Activated CD8-positive, alpha-beta T cell treated with anti-CD3 and anti-CD28 coated beads for 36 hours (primary cell): ENCODE data around the gene RAB37. TPM values are rescaled to one million over a fixed set of nuclear protein-coding genes. Genes with fewer than 3 reads are reported as not detected.

Experiments
- ATAC-seq: fragments of 200-7000 bp; cut with Tn5 transposase; one replicate; pipeline ENCODE4 v1.10.0; 2021; ENCODE audit warnings: mild to moderate bottlenecking, moderate library complexity
- CTCF ChIA-PET: fragments of 350-600 bp; sonication (Branson Sonifier 250); formaldehyde crosslinking; loops from one replicate; lab custom pipeline; 2021; ENCODE audit warnings: antibody characterized with exemption; lab: Charles Lee
- POLR2A ChIA-PET: fragments of 350-600 bp; sonication (Branson Sonifier 250); formaldehyde crosslinking; loops from one replicate; lab custom pipeline; 2021; ENCODE audit warnings: antibody characterized with exemption; lab: Charles Lee
- DNase-seq: peaks from one replicate; pipeline ENCODE4 v3.0.0-alpha.2; 2020
- H3K27ac Mint-ChIP-seq: one replicate; pipeline ENCODE4 v1.8.0; 2021; ENCODE audit warnings: mild to moderate bottlenecking, mixed read lengths
- H3K27me3 Mint-ChIP-seq: one replicate; pipeline ENCODE4 v1.8.0; 2021; ENCODE audit warnings: mixed read lengths
- H3K36me3 Mint-ChIP-seq: one replicate; pipeline ENCODE4 v1.8.0; 2021; ENCODE audit warnings: low read depth, mixed read lengths
- H3K4me1 Mint-ChIP-seq: one replicate; pipeline ENCODE4 v1.8.0; 2021; ENCODE audit warnings: low read depth, mixed read lengths
- H3K4me3 Mint-ChIP-seq: one replicate; pipeline ENCODE4 v1.8.0; 2021; ENCODE audit warnings: mild to moderate bottlenecking, moderate library complexity, mixed read lengths
- H3K9me3 Mint-ChIP-seq: one replicate; pipeline ENCODE4 v1.8.0; 2021; ENCODE audit warnings: mixed read lengths
- intact Hi-C: fragments of 100-400 bp; cut with micrococcal nuclease; formaldehyde crosslinking; loops from one replicate; pipeline ENCODE4 v1.10.0; 2022
- total RNA-seq, 2 experiments: library from RNA; stranded (reverse); gene quantifications; one replicate each; pipeline ENCODE4 v1.2.3, GENCODE V29; 2021
- TF ChIP-seq, protein P1 (sequence below): fragments of 200-600 bp; IDR thresholded peaks from one replicate; pipeline ENCODE4 v1.8.0; 2022; ENCODE audit warnings: antibody characterized with exemption, mild to moderate bottlenecking

The RAB37 gene
- total RNA-seq, 2 experiments from 2014 or later, result 6.6 to 6.7 TPM

DNA sequence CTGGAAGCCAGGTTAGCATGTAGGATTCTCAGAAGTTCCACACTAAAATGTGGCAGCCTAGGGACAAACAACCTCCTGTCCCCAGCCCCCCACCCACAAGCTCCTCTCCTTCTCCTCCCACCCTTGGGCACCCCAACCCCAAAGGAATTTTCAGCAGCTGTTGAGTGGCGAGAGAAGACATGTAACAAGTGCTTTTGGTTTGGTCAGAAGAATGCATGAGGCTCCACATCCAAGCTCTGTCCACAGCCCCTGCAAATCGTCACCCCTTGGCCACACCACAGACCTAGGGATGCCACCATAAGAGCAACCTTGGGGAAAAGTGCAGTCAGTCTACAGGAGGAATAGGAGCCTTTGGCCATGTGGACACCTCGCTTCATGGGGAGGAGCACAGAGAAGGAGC, 11.9 kb upstream of the RAB37 start:
- Mint-ChIP-seq H3K4me1 (peaks cover 1% of the 10 kb centered on the region), H3K27ac (no peak overlapping the region), H3K27me3 (no peaks in the 10 kb centered on the region), H3K9me3 (no peaks in the 10 kb centered on the region), H3K36me3 (no peaks in the 10 kb centered on the region), H3K4me3 (no peak overlapping the region)
- CTCF ChIA-PET, result interaction anchor here (1.2 to 4.6 kb wide), 2 partner anchors 11 to 236 kb away, joined by 4 to 22 read pairs; partner anchors contain the start of gene RAB37
- ATAC-seq (no peak), DNase-seq (no peak)
- TF ChIP-seq, protein P1, sequence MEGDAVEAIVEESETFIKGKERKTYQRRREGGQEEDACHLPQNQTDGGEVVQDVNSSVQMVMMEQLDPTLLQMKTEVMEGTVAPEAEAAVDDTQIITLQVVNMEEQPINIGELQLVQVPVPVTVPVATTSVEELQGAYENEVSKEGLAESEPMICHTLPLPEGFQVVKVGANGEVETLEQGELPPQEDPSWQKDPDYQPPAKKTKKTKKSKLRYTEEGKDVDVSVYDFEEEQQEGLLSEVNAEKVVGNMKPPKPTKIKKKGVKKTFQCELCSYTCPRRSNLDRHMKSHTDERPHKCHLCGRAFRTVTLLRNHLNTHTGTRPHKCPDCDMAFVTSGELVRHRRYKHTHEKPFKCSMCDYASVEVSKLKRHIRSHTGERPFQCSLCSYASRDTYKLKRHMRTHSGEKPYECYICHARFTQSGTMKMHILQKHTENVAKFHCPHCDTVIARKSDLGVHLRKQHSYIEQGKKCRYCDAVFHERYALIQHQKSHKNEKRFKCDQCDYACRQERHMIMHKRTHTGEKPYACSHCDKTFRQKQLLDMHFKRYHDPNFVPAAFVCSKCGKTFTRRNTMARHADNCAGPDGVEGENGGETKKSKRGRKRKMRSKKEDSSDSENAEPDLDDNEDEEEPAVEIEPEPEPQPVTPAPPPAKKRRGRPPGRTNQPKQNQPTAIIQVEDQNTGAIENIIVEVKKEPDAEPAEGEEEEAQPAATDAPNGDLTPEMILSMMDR, result no peak
- POLR2A ChIA-PET, result no interaction called here
- intact Hi-C loops, result no loop called here

DNA sequence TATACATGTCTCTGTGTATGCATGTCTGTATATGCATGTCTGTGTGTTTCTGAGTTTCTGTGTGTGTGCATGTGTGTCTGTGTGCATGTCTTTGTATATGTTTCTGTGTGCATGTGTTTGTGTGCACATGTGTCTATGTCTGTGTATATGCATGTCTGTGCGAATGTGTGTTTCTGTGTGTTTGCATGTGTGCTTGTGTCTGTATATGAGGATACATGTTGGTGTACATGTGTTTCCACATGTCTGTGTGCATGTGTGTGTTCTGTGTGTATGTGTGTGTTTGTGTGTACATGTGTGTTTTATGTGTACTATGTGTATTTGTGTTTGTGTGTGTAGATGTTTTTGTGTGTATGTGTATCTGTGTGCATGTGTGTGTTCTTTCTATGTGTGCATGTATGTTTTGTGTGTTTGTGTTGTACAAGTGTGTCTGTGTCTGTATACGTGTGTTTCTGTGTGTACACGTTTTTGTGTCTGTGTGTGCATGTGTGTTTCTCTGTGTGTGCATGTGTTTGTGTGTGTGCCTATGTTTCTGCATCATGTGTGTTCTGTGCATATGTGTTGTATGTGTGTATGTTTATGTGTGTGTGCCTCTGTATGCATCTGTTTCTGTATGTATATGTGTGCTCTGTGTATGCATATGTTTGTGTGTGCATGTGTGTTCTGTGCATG, 8.9 kb upstream of the RAB37 start:
- no peak for ATAC-seq
- no peak overlapping the region for H3K4me3 Mint-ChIP-seq
- no peaks in the 10 kb centered on the region for H3K27me3 Mint-ChIP-seq
- TF ChIP-seq, protein P1, result no peak
- CTCF ChIA-PET, result no interaction called here
- POLR2A ChIA-PET, result no interaction called here
- H3K4me1 Mint-ChIP-seq, result peaks cover 13% of the 10 kb centered on the region
- no peaks in the 10 kb centered on the region for H3K36me3 Mint-ChIP-seq
- DNase-seq, result no peak
- H3K27ac Mint-ChIP-seq, result no peak overlapping the region
- H3K9me3 Mint-ChIP-seq, result no peaks in the 10 kb centered on the region
- intact Hi-C loops, result no loop called here

DNA sequence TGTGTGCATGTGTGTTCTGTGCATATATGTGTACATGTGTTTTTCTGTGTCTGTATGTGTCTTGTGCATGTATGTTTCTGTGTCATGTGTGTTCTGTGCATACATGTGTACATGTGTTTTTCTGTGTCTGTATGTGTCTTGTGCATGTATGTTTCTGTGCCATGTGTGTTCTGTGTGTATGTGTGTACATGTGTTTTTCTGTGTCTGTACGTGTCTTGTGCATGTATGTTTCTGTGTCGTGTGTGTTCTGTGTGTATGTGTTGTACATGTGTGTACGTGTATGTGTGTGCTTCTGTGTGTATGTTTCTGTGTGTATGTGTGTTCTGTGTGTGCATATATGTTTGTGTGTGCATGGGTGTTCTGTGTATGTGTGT, 8.4 kb upstream of the RAB37 start:
- ChIA-PET CTCF (no interaction called here), POLR2A (no interaction called here)
- TF ChIP-seq, protein P1, result no peak
- Mint-ChIP-seq H3K9me3 (no peaks in the 10 kb centered on the region), H3K27me3 (no peaks in the 10 kb centered on the region), H3K27ac (no peak overlapping the region), H3K36me3 (no peaks in the 10 kb centered on the region), H3K4me1 (peaks cover 13% of the 10 kb centered on the region), H3K4me3 (no peak overlapping the region)
- intact Hi-C loops, result no loop called here
- ATAC-seq, result no peak
- no peak for DNase-seq

DNA sequence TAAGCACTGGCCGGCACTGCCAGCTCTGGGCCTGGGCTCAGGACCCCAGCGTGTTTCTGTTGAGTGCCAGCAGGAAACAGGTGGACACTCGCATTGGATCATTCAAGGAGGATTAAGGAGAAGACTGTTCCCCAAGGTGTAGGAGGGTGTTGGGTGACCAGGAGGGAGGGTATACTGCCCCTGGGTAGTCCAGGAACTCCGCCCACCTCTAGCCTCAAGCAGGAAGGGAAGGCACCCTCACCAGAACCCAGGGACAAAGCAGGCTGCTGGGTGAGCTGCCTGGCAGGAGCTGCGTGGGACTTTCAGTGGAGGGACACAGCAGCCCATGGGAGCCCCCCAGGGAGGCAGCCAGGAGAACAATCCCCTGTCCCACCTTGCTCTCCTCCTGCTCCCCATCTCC, 7.7 kb upstream of the RAB37 start:
- H3K9me3 Mint-ChIP-seq, result no peaks in the 10 kb centered on the region
- no peak overlapping the region for H3K27ac Mint-ChIP-seq
- CTCF ChIA-PET, result no interaction called here

DNA sequence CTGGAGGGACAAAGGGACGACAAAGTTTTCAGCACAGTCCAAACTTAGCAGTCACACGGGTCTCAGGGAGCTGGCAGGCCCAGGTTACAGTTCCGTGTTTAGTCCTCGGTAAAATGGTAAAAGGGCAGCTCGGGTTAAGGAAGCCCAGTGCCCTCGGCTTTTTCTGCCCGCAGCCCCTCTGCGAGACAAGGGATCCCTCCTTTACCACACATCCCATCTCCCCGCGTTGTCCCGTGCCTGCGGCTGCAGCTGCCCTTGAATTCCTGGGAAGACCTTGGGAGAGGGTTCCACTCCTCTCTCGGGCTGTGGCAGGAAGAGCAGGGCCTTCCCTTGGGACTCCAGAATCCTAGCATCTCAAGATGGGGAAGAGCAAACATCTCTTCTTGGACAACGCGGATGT, 7.2 kb upstream of the RAB37 start:
- ChIA-PET CTCF (no interaction called here), POLR2A (no interaction called here)
- H3K36me3 Mint-ChIP-seq, result no peaks in the 10 kb centered on the region
- H3K4me3 Mint-ChIP-seq, result no peak overlapping the region
- TF ChIP-seq, protein P1, result no peak
- no peaks in the 10 kb centered on the region for H3K27me3 Mint-ChIP-seq
- no peak overlapping the region for H3K27ac Mint-ChIP-seq
- H3K4me1 Mint-ChIP-seq, result peaks cover 13% of the 10 kb centered on the region
- intact Hi-C loops, result no loop called here
- ATAC-seq (no peak), DNase-seq (no peak)
- H3K9me3 Mint-ChIP-seq, result no peaks in the 10 kb centered on the region

More for the DNA sequence above, 7.7 kb upstream of the RAB37 start:
- intact Hi-C loops, result no loop called here
- POLR2A ChIA-PET, result no interaction called here
- DNase-seq (no peak), ATAC-seq (no peak)
- Mint-ChIP-seq H3K27me3 (no peaks in the 10 kb centered on the region), H3K4me1 (peaks cover 13% of the 10 kb centered on the region), H3K4me3 (no peak overlapping the region), H3K36me3 (no peaks in the 10 kb centered on the region)
- TF ChIP-seq, protein P1, result no peak
